Activated CD4-positive, alpha-beta T cell treated with anti-CD3 and anti-CD28 coated beads for 36 hours (primary cell): ENCODE data around the gene SPRTN. TPM values are rescaled to one million over a fixed set of nuclear protein-coding genes. Genes with fewer than 3 reads are reported as not detected.
"Not testable (repeated sequence)": the region's sequence is repeated elsewhere in the genome, so short reads cannot be mapped to it uniquely, and the experiment has no call there.

Source experiments
- ATAC-seq: fragments of 200-7000 bp; cut with Tn5 transposase; one replicate; pipeline ENCODE4 v1.10.0; 2021; ENCODE audit warnings: mild to moderate bottlenecking, moderate library complexity
- CTCF ChIA-PET: fragments of 350-600 bp; sonication (Branson Sonifier 250); formaldehyde crosslinking; loops from one replicate; lab custom pipeline; 2021; ENCODE audit warnings: antibody characterized with exemption; lab: Charles Lee
- POLR2A ChIA-PET: fragments of 350-600 bp; sonication (Branson Sonifier 250); formaldehyde crosslinking; loops from one replicate; lab custom pipeline; 2021; ENCODE audit warnings: antibody characterized with exemption, inconsistent platforms; lab: Charles Lee
- DNase-seq: peaks from one replicate; pipeline ENCODE4 v3.0.0-alpha.2; 2020
- H3K27ac Mint-ChIP-seq: one replicate; pipeline ENCODE4 v1.8.0; 2021; ENCODE audit warnings: mixed read lengths
- H3K27me3 Mint-ChIP-seq: one replicate; pipeline ENCODE4 v1.8.0; 2021; ENCODE audit warnings: mixed read lengths
- H3K36me3 Mint-ChIP-seq: one replicate; pipeline ENCODE4 v1.8.0; 2021; ENCODE audit warnings: low read depth, mixed read lengths
- H3K4me1 Mint-ChIP-seq: one replicate; pipeline ENCODE4 v1.8.0; 2021; ENCODE audit warnings: mixed read lengths
- H3K4me3 Mint-ChIP-seq: one replicate; pipeline ENCODE4 v1.8.0; 2021; ENCODE audit warnings: mild to moderate bottlenecking, moderate library complexity, mixed read lengths
- H3K9me3 Mint-ChIP-seq: one replicate; pipeline ENCODE4 v1.8.0; 2021; ENCODE audit warnings: low read depth, mixed read lengths
- intact Hi-C, 2 experiments: fragments of 100-400 bp; cut with DNase I in 1 of 2; cut with micrococcal nuclease in 1 of 2; formaldehyde crosslinking; loops; one replicate each; pipeline versions ENCODE4 v1.14.2 to v1.15.1; 2022 to 2024; cut with DNase I, micrococcal nuclease
- total RNA-seq, 2 experiments: library from RNA; stranded (reverse); gene quantifications; one replicate each; pipeline ENCODE4 v1.2.3, GENCODE V29; 2021

The SPRTN gene
- total RNA-seq, 2 experiments from 2014 or later = 7.8 to 10.9 TPM

DNA sequence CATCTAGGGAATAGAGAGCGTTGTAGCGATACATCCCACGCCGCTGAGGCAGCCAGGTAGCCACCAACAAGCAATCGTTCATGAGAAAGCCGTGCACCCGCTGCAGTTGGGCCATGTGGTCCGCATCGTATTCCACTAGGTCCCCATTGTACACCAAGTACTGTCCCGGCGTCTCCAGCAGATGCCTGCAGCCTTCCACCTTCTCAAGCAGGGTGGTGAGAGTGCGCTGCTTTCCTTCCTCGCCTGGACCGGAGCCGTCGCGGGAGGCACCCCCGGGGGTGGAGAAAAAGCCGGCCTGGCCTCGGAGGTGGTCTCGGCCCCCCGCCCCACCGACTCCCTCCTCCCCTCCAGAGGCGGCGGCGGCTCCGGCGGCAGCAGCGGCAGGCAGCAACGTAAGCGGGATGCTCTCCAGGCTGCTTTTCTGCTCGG is 1.0 kb upstream of the SPRTN start:
- peaks cover 50% of the 10 kb centered on the region for H3K36me3 Mint-ChIP-seq
- CTCF ChIA-PET = interaction anchor here (1.3 to 1.4 kb wide), 2 partner anchors 22 to 56 kb away, joined by 3 to 4 read pairs; no protein-coding TSS in a partner anchor
- POLR2A ChIA-PET = interaction anchor here (1.0 to 1.6 kb wide), 3 partner anchors 84 to 276 kb away, joined by 3 to 11 read pairs (median 4); partner anchors contain the start of gene TSNAX

DNA sequence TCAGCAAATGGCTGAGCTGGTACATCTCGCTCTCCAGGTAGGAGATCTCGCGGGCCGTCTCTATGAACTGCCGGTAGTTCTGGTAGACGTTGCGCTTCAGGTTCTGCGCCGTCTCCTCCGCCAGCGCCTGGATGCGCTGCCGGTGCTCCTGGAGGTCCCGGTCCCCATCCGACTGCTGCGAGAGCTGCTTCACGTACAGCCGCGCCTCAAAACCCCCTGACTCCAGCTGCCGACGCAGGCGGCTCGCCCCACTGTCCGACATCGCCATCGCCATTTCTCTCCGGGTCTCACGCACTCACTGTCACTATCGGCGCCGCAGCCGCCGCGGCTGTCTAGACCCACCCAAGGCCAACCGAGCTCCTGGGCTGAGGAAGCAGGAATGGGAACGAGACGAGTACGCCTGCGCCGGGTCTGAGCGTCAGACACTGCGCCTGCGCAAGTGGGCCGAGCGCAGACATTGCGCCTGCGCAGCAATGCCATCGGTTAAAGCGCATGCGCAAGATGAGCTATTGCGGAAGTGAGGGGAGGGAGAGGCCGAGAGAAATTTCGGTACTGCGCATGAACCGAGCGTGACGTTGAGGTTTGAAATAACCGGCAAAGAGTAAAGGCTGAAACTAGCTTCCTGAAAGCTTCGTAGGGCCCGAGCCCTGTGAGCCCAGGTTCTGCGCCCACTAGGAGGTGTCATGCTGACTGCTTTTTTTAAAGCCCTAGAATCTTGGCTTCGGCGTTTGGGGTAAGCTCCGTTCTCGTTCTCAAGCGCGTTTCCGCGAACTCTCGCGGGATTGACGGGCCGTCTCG is 422 bp upstream of the SPRTN start, which contains the start of gene EXOC8:
Gene EXOC8, minus strand, starts transcription at position 381 of the 798 bp plus-strand sequence. Its CDS starts 107 bp downstream, at position 274.
- Mint-ChIP-seq H3K4me1 (peaks cover 44% of the 10 kb centered on the region), H3K27ac (peak within 1 kb of the TSS; percentile 98), H3K27me3 (no peaks in the 10 kb centered on the region), H3K9me3 (peaks cover 4% of the 10 kb centered on the region), H3K4me3 (peak within 1 kb of the TSS; percentile 93), H3K36me3 (peaks cover 48% of the 10 kb centered on the region)
- intact Hi-C loops = loop anchor here (1.0 to 5.0 kb wide), 11 partner anchors 85 to 695 kb away; partner anchors contain the start of genes ARV1 (in 2 of the 2), EGLN1 (in 2 of the 2), GNPAT (in 2 of the 2) and TSNAX (in 2 of the 2)
- ChIA-PET CTCF (interaction anchor here (0.6 to 2.1 kb wide), 12 partner anchors 12 to 704 kb away, joined by 3 to 13 read pairs (median 4); partner anchors contain the start of gene TSNAX), POLR2A (interaction anchor here (0.7 to 1.6 kb wide), 7 partner anchors 9 to 275 kb away, joined by 3 to 11 read pairs (median 4); partner anchors contain the start of gene TSNAX)
- DNase-seq (peak; percentile 97), ATAC-seq (peak; percentile 82)

More for the DNA sequence above, 1.0 kb upstream of the SPRTN start:
- no peak for DNase-seq
- Mint-ChIP-seq H3K4me1 (peaks cover 46% of the 10 kb centered on the region), H3K27me3 (no peaks in the 10 kb centered on the region), H3K27ac (peak overlapping the region; percentile 98), H3K9me3 (peaks cover 4% of the 10 kb centered on the region), H3K4me3 (peak overlapping the region; percentile 93)
- peak; percentile 3 for ATAC-seq
- intact Hi-C loops = loop anchor here (1.0 to 5.0 kb wide), 4 partner anchors 85 to 470 kb away; partner anchors contain the start of genes C1orf198 (in 1 of the 2), EGLN1 (in 1 of the 2), GNPAT (in 1 of the 2) and TSNAX (in 1 of the 2)

DNA sequence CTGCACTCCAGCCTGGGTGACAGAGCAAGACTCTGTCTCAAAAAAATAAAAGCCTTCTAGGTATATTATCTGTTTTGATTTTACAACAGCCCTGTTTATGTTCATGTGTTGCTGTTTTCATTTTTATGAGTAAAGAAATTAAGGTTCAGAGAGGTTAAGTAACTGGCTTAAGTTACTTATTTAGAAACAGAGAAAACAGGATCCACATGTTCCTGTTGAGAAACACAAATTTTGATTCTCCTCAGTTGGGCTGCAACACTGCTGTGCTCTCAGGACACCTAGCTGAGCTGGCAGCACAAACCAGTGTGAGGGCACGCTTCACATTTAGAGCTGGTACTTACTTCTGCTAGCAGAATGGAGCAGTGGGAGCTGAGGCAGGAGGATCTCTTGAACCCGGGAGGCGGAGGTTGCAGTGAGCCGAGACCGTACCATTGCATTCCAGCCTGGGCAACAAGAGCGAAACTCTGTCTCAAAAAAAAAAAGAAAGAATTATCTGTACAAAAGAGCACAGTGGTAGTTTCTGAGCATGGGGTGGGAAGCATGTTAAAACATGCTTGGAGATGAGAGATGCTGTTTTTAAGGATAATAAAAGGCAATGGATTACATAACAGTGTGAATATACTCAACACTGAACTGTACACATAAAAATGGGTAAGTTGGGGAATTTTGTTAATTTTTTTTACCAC is 2.4 kb downstream of the SPRTN start:
- Mint-ChIP-seq H3K4me1 (peaks cover 28% of the 10 kb centered on the region), H3K36me3 (peaks cover 43% of the 10 kb centered on the region), H3K4me3 (no peak overlapping the region), H3K27ac (no peak overlapping the region), H3K9me3 (peaks cover 3% of the 10 kb centered on the region), H3K27me3 (no peaks in the 10 kb centered on the region)
- intact Hi-C loops = no loop called here
- no peak for DNase-seq
- CTCF ChIA-PET = interaction anchor here (1.3 to 1.6 kb wide), 2 partner anchors 10 to 45 kb away, joined by 4 read pairs; no protein-coding TSS in a partner anchor
- POLR2A ChIA-PET = interaction anchor here (0.6 kb wide), 1 partner anchor 10 kb away, joined by 3 read pairs; no protein-coding TSS in a partner anchor
- no peak for ATAC-seq

DNA sequence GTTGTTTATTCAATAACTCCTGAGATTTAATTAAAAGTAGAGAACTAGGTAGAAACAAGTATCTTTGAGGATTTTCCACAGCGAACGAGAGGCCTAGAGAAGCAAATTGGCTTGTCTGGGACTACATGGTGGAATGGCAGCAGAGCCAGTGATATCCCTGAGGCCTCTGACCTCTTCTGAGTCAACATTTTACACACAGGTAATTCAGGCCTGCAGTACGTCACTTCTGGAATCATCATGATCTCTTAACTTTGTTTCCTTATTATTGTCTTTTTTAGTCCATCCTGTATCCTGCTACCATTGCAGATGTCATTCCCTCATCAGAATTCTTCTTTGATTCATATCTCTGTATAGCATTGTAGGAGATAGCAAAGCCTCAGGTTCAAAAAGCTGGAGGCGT is 9.9 kb downstream of the SPRTN start:
- no peak overlapping the region for H3K4me3 Mint-ChIP-seq
- intact Hi-C loops = no loop called here
- no peaks in the 10 kb centered on the region for H3K9me3 Mint-ChIP-seq
- peaks cover 28% of the 10 kb centered on the region for H3K36me3 Mint-ChIP-seq
- DNase-seq (no peak), ATAC-seq (no peak)
- H3K27me3 Mint-ChIP-seq = no peaks in the 10 kb centered on the region
- H3K27ac Mint-ChIP-seq = no peak overlapping the region
- POLR2A ChIA-PET = no interaction called here
- H3K4me1 Mint-ChIP-seq = no peaks in the 10 kb centered on the region
- CTCF ChIA-PET = interaction anchor here (1.4 kb wide), 1 partner anchor 9 kb away, joined by 5 read pairs; no protein-coding TSS in a partner anchor

GRCh38 chr1:231348442-231348841 is 10.3 kb downstream of the SPRTN start:
- H3K4me1 Mint-ChIP-seq = no peaks in the 10 kb centered on the region
- H3K4me3 Mint-ChIP-seq = no peak overlapping the region
- POLR2A ChIA-PET = no interaction called here
- intact Hi-C loops = no loop called here
- DNase-seq (no peak), ATAC-seq (no peak)
- H3K36me3 Mint-ChIP-seq = peaks cover 26% of the 10 kb centered on the region
- H3K9me3 Mint-ChIP-seq = no peaks in the 10 kb centered on the region
- CTCF ChIA-PET = interaction anchor here (0.6 to 1.4 kb wide), 2 partner anchors 9 to 10 kb away, joined by 3 to 5 read pairs; no protein-coding TSS in a partner anchor
- no peak overlapping the region for H3K27ac Mint-ChIP-seq
- H3K27me3 Mint-ChIP-seq = no peaks in the 10 kb centered on the region

GRCh38 chr1:231348856-231349255 is 10.8 kb downstream of the SPRTN start:
- intact Hi-C loops, H3K4me1 Mint-ChIP-seq, H3K27ac Mint-ChIP-seq, H3K27me3 Mint-ChIP-seq, H3K9me3 Mint-ChIP-seq, POLR2A ChIA-PET, DNase-seq, ATAC-seq, H3K4me3 Mint-ChIP-seq: not testable (repeated sequence)
- CTCF ChIA-PET = interaction anchor here (0.6 to 1.8 kb wide), 3 partner anchors 8 to 11 kb away, joined by 3 to 10 read pairs (median 5); partner anchors contain the start of genes EXOC8 and SPRTN
- peaks cover 23% of the 10 kb centered on the region for H3K36me3 Mint-ChIP-seq

DNA sequence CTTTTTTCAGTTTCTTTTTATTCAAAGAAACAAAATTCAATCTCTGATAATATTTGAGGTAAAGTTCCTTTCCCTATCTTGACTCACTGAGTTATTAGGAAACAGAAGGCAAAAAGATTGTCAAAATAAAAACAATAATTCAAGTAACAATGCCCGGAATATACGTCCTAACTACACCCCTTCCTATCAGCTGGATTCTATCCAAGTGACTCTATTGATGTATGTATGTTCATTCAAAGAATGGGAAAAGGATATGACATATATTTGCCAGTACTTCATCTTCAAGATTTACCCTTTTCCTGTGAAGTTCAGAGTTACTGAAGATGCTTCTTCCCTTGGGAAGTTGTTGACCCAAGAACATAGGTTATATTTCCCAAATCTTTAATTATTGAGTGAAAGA is 13.7 kb downstream of the SPRTN start:
- Mint-ChIP-seq H3K27ac (no peak overlapping the region), H3K36me3 (peaks cover 14% of the 10 kb centered on the region), H3K4me3 (no peak overlapping the region), H3K9me3 (no peaks in the 10 kb centered on the region), H3K27me3 (no peaks in the 10 kb centered on the region), H3K4me1 (no peaks in the 10 kb centered on the region)
- POLR2A ChIA-PET = no interaction called here
- ATAC-seq = no peak
- intact Hi-C loops = no loop called here
- CTCF ChIA-PET = interaction anchor here (0.9 kb wide), 1 partner anchor 249 kb away, joined by 3 read pairs; no protein-coding TSS in a partner anchor
- DNase-seq = no peak

DNA sequence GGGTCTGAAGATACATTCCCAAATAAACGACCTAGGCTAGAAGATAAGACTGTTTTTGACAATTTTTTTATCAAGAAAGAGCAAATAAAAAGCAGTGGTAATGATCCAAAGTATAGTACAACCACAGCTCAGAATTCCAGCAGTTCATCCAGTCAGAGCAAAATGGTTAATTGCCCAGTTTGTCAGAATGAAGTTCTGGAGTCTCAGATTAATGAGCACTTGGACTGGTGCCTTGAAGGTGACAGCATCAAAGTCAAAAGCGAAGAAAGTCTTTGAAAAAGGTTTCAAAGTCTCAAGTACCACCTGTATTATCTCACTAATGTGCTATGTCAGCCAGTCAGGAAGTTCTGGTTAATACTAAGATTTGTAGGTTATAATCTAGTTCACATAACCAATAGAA is 15.0 kb downstream of the SPRTN start:
- CTCF ChIA-PET = no interaction called here
- no peak for ATAC-seq
- POLR2A ChIA-PET = no interaction called here

DNA sequence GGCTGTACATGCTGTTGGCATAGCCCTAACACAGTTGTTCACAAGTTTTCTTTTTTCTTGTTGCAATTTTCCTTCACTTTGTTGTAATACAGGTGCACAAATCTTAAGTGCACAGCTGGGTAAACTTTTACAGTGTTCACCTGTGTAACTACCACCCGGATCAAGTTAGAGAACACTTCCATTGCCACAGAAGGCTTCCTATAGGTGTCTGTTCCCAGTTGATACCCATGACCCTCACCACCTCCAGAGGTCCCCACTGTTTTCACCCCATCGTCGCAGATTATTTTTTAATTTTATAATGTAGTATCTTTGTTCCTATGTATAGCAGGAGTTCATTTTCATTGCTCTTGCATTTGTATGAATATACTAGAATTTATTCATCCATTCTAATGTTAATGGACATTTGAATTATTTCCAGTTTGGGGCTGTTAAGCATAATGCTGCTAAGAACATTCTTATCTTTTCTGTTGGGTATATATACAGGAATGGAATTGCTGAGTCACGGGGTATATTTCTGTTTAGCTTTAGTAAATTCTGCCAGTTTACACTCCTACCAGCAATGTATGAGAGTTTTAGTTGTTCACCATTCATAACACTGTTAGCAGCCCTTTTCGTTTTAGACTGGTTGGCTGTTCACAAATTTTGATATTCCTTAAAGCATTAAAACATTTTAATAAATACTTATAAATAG is 16.4 kb downstream of the SPRTN start:
- no peaks in the 10 kb centered on the region for H3K27me3 Mint-ChIP-seq
- H3K9me3 Mint-ChIP-seq = no peaks in the 10 kb centered on the region
- intact Hi-C loops = loop anchor here in 1 of 2 experiments (5.0 kb wide), 1 partner anchor 453 kb away; no protein-coding TSS in a partner anchor
- ChIA-PET POLR2A (no interaction called here), CTCF (interaction anchor here (0.8 to 1.3 kb wide), 3 partner anchors 11 to 466 kb away, joined by 3 to 5 read pairs (median 4); no protein-coding TSS in a partner anchor)
- peaks cover 6% of the 10 kb centered on the region for H3K4me1 Mint-ChIP-seq
- H3K27ac Mint-ChIP-seq = no peak overlapping the region
- DNase-seq = no peak
- ATAC-seq = no peak
- H3K4me3 Mint-ChIP-seq = no peak overlapping the region
- H3K36me3 Mint-ChIP-seq = peaks cover 13% of the 10 kb centered on the region

More for the DNA sequence above, 15.0 kb downstream of the SPRTN start:
- Mint-ChIP-seq H3K36me3 (peaks cover 14% of the 10 kb centered on the region), H3K4me3 (no peak overlapping the region), H3K27me3 (no peaks in the 10 kb centered on the region), H3K4me1 (peaks cover 5% of the 10 kb centered on the region), H3K9me3 (no peaks in the 10 kb centered on the region), H3K27ac (no peak overlapping the region)
- intact Hi-C loops = no loop called here
- DNase-seq = no peak

DNA sequence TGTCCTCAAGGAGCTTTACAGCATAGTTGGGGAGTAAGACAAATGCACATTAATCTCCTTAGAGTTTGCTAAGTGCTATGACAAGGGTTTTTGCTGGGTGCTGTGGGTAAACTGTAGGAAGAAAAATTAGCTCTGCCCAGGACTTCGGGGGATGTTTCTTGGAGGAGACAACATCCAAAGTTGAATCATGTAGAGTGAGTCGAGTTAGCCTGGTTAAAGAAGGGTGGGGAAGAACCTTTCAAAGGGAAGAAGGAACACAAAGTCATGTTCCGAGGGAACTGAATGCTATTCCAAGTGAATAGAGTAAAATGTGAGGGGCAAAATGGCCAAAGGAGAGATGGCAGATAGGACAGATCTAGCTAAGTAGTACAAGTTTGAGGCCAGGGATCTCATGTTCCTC is 17.1 kb downstream of the SPRTN start:
- intact Hi-C loops = loop anchor here in 1 of 2 experiments (5.0 kb wide), 1 partner anchor 452 kb away; no protein-coding TSS in a partner anchor
- Mint-ChIP-seq H3K27me3 (no peaks in the 10 kb centered on the region), H3K4me3 (no peak overlapping the region), H3K27ac (peak overlapping the region; percentile 34), H3K4me1 (peaks cover 6% of the 10 kb centered on the region), H3K36me3 (peaks cover 13% of the 10 kb centered on the region), H3K9me3 (no peaks in the 10 kb centered on the region)
- CTCF ChIA-PET = interaction anchor here (0.8 to 3.0 kb wide), 5 partner anchors 10 to 466 kb away, joined by 3 to 14 read pairs (median 4); no protein-coding TSS in a partner anchor
- no peak for DNase-seq
- POLR2A ChIA-PET = no interaction called here
- ATAC-seq = no peak
